ENCODE measurements around the gene PPM1L. TPM values are rescaled to one million over a fixed set of nuclear protein-coding genes. Genes with fewer than 3 reads are reported as not detected.

PPM1L gene
- total RNA-seq, 1 experiment from 2014 or later = 7.3 TPM

GRCh38 chr3:160980740-160981139 is 224.7 kb downstream of the PPM1L start:
- H3K23ac ChIP-seq (ENCODE audit: insufficient read length, low read depth, low read length) = no peak overlapping the region
- no peaks in the 10 kb centered on the region for H3K9me3 ChIP-seq (ENCODE audit: control insufficient read depth, low read depth, low read length)
- no peak overlapping the region for H4K5ac ChIP-seq (ENCODE audit: insufficient read length, low read depth, low read length)
- H3K4ac ChIP-seq (ENCODE audit: low read depth, low read length) = no peak overlapping the region
- no peak overlapping the region for H2BK12ac ChIP-seq (ENCODE audit: insufficient read length, low read depth, low read length)
- no peak overlapping the region for H2AK5ac ChIP-seq (ENCODE audit: insufficient read length, low read length)
- no peaks in the 10 kb centered on the region for H3K27me3 ChIP-seq (ENCODE audit: insufficient read depth, low read length)
- H3K23me2 ChIP-seq (ENCODE audit: insufficient read length, low read depth, low read length, poor library complexity, severe bottlenecking) = no peaks in the 10 kb centered on the region
- DNase-seq = no peak
- no peak overlapping the region for H3K14ac ChIP-seq (ENCODE audit: insufficient read depth, low read length)
- H4K20me1 ChIP-seq (ENCODE audit: control insufficient read depth, insufficient read depth, insufficient read length) = no peaks in the 10 kb centered on the region
- H3K27ac ChIP-seq (ENCODE audit: insufficient read length, low read depth, low read length) = no peak overlapping the region
- H2BK5ac ChIP-seq (ENCODE audit: insufficient read length, low read length) = no peak overlapping the region
- no peak overlapping the region for H2BK15ac ChIP-seq (ENCODE audit: low read depth, low read length)
- no peak overlapping the region for H2AFZ ChIP-seq (ENCODE audit: low read length)
- Mint-ChIP-seq H3K27ac (no peak overlapping the region), H3K4me3 (no peak overlapping the region), H3K36me3 (ENCODE audit: insufficient read depth in 1 of 3, low read depth in 3 of 3) (peaks cover 8 to 16% (median 16%) of the 10 kb centered on the region in 3 experiments), H3K27me3 (ENCODE audit: low read depth) (no peaks in the 10 kb centered on the region), H3K9me3 (peaks cover 10 to 27% of the 10 kb centered on the region in 2 experiments), H3K4me1 (peaks cover 12% of the 10 kb centered on the region in 2 experiments; a peak in 3 of 4 replicates)
- no peaks in the 10 kb centered on the region for H3K79me1 ChIP-seq (ENCODE audit: insufficient read depth, low read depth, low read length, poor library complexity, severe bottlenecking)
- no peak overlapping the region for H3K18ac ChIP-seq (ENCODE audit: insufficient read length, low read depth, low read length)
- no peaks in the 10 kb centered on the region for H3K4me1 ChIP-seq (ENCODE audit: insufficient read depth, low read length)
- no peak overlapping the region for H2BK20ac ChIP-seq (ENCODE audit: low read depth, low read length, poor library complexity, severe bottlenecking)
- H2BK120ac ChIP-seq (ENCODE audit: low read depth, low read length, poor library complexity, severe bottlenecking) = no peak overlapping the region
- no peaks in the 10 kb centered on the region for H3K79me2 ChIP-seq (ENCODE audit: insufficient read depth, low read length)
- no peak for TF ChIP-seq CTCF (conservative IDR thresholded peaks at IDR 0.05)
- H3K4me2 ChIP-seq (ENCODE audit: insufficient read depth, insufficient read length, low read length) = no peak overlapping the region
- no peak overlapping the region for H4K8ac ChIP-seq (replicated peaks; ENCODE audit: insufficient read length, low read depth, low read length)
- H4K91ac ChIP-seq (ENCODE audit: insufficient read length, low read depth, low read length) = no peak overlapping the region
- H3K9ac ChIP-seq (ENCODE audit: extremely low read depth, insufficient read length, low read length) = no peak overlapping the region
- no peak overlapping the region for H3K56ac ChIP-seq (ENCODE audit: insufficient read length, low read depth, low read length)
- no CpG with 5 or more reads among the region's 2 CpGs for WGBS (ENCODE audit: extremely low coverage, insufficient read length, low lambda C conversion rate)
- H3T11ph ChIP-seq (ENCODE audit: low read length) = no peak overlapping the region
